OCI-LY7 (cell line): ENCODE results near the gene NDUFAF5. TPM values are rescaled to one million over a fixed set of nuclear protein-coding genes. Genes with fewer than 3 reads are reported as not detected.

Experiments
- BruUV-seq: library from RNA; stranded (reverse); fragments of 400-500 nt; replicated peaks from 2 replicates; lab custom pipeline; 2021; lab: Mats Ljungman, UMichigan
- CTCF ChIA-PET: fragments of 300-600 bp; sonication (Branson Sonifier 250); formaldehyde crosslinking; loops from one replicate; lab custom pipeline; 2022; ENCODE audit warnings: antibody characterized with exemption; ENCODE audit not compliant: unreplicated experiment; lab: Charles Lee
- POLR2A ChIA-PET: fragments of 300-600 bp; sonication (Branson Sonifier 250); formaldehyde crosslinking; loops from one replicate; lab custom pipeline; 2022; ENCODE audit warnings: antibody characterized with exemption; lab: Charles Lee
- DNase-seq: peaks from one replicate; pipeline ENCODE4 v3.0.0-alpha.2; 2015; ENCODE audit warnings: low spot score
- H2AFZ ChIP-seq: fragments of 200-600 bp; sonication (generic), shearing (Covaris generic); 2 replicates; pipeline ENCODE4 v1.6.1; 2014; ENCODE audit warnings: mild to moderate bottlenecking, antibody characterized with exemption, low read length, moderate library complexity
- H3K27ac ChIP-seq: fragments of 200-600 bp; sonication (generic); 2 replicates; pipeline ENCODE4 v1.5.1; 2014; ENCODE audit warnings: mixed run types, low read depth, mild to moderate bottlenecking, moderate library complexity, low read length, inconsistent platforms; ENCODE audit not compliant: poor library complexity, severe bottlenecking
- H3K36me3 ChIP-seq: fragments of 200-600 bp; sonication (generic); 2 replicates; pipeline ENCODE4 v1.6.1; 2014; ENCODE audit warnings: mild to moderate bottlenecking, antibody characterized with exemption, low read length, moderate library complexity, mixed read lengths; ENCODE audit not compliant: insufficient read depth
- H3K4me1 ChIP-seq: fragments of 200-600 bp; sonication (generic); 2 replicates; pipeline ENCODE4 v1.5.1; 2014; ENCODE audit warnings: mild to moderate bottlenecking, low read length; ENCODE audit not compliant: insufficient read depth, poor library complexity, severe bottlenecking
- H3K4me2 ChIP-seq: fragments of 200-600 bp; sonication (generic); 2 replicates; pipeline ENCODE4 v1.6.1; 2014; ENCODE audit warnings: mild to moderate bottlenecking, low read length
- H3K4me3 ChIP-seq: fragments of 200-600 bp; sonication (generic); 2 replicates; pipeline ENCODE4 v1.5.1; 2014; ENCODE audit warnings: mild to moderate bottlenecking, low read depth, low read length; ENCODE audit not compliant: poor library complexity, severe bottlenecking
- H3K79me2 ChIP-seq: fragments of 200-600 bp; sonication (generic); 2 replicates; pipeline ENCODE4 v1.6.1; 2016; ENCODE audit warnings: low read depth, mild to moderate bottlenecking, low read length, moderate library complexity, mixed read lengths; ENCODE audit not compliant: insufficient read depth
- H3K9me2 ChIP-seq: fragments of 200-600 bp; sonication (generic); 2 replicates; pipeline ENCODE4 v1.6.1; 2016; ENCODE audit warnings: mild to moderate bottlenecking, low read length, mixed read lengths; ENCODE audit not compliant: insufficient read depth
- H3K9me3 ChIP-seq: fragments of 200-600 bp; sonication (generic); 2 replicates; pipeline ENCODE4 v1.6.1; 2014; ENCODE audit warnings: mild to moderate bottlenecking, mixed run types, low read length, mixed read lengths
- H4K20me1 ChIP-seq: fragments of 200-600 bp; sonication (generic); 2 replicates; pipeline ENCODE4 v1.6.1; 2014; ENCODE audit warnings: mild to moderate bottlenecking, antibody characterized with exemption, low read length, moderate library complexity, mixed read lengths; ENCODE audit not compliant: insufficient read depth
- EZH2phosphoT487 ChIP-seq: fragments of 200-600 bp; sonication (generic); IDR thresholded peaks from 2 replicates; pipeline ENCODE4 v1.6.1; 2018; ENCODE audit warnings: low read depth, borderline replicate concordance, mild to moderate bottlenecking, mixed run types, antibody characterized with exemption, low read length, moderate library complexity, mixed read lengths
- intact Hi-C: fragments of 100-400 bp; cut with micrococcal nuclease; formaldehyde crosslinking; loops from one replicate; pipeline ENCODE4 v1.10.0; 2022; ENCODE audit not compliant: unreplicated experiment
- total RNA-seq, 2 experiments: library from RNA; depleted of rRNA in 1 of 2; stranded (reverse); fragments of >200 nt in 1 of 2; shearing (Covaris generic) in 1 of 2; gene quantifications; 2 replicates each; pipeline ENCODE4 v1.2.3, GENCODE V29; 2014 to 2022
- TF ChIP-seq, protein P1 (sequence below): fragments of 200-600 bp; sonication (generic); conservative IDR thresholded peaks from 2 replicates; pipeline ENCODE4 v1.5.1; 2014; ENCODE audit warnings: mild to moderate bottlenecking, antibody characterized with exemption, low read length, moderate library complexity, mixed read lengths

Gene NDUFAF5
- total RNA-seq, 2 experiments from 2014 or later = 27.3 to 35.4 TPM

DNA sequence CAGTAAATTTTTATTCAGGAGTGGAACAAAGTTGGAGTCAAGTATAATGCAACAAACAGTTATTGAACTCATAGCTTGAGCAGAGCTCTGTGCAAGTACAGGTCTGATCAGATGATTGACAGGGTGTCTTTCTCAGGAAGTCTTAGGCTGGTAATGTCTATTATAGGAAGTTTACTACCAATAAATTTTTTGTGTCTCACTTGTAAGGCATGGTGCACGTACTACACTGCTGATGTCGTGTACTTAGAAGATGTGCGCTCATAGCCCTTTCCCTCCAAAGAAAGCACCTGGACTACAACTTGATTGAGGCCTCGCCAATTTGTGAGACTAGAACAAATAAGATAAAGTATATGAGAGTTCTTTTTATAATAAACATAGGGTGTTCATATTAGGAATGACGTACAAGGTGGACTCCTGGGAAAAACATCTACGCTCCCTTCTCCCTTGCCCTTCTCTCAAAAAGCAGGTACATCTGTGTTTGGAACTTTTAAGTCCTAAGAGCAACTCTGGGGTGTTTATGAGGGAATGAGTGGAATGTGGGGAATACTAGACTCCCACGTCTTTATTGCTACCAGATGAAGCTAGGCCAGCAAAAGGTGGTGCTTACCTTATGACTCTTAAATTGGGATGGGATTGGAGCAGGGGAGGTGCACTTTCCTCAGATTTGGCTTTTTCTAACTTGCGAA lies 1.5 kb downstream of the NDUFAF5 start:
- peaks cover 15% of the 10 kb centered on the region; the same call in 1 of the 2 replicates for H4K20me1 ChIP-seq
- no peaks in the 10 kb centered on the region for H3K9me2 ChIP-seq
- TF ChIP-seq, protein P1, sequence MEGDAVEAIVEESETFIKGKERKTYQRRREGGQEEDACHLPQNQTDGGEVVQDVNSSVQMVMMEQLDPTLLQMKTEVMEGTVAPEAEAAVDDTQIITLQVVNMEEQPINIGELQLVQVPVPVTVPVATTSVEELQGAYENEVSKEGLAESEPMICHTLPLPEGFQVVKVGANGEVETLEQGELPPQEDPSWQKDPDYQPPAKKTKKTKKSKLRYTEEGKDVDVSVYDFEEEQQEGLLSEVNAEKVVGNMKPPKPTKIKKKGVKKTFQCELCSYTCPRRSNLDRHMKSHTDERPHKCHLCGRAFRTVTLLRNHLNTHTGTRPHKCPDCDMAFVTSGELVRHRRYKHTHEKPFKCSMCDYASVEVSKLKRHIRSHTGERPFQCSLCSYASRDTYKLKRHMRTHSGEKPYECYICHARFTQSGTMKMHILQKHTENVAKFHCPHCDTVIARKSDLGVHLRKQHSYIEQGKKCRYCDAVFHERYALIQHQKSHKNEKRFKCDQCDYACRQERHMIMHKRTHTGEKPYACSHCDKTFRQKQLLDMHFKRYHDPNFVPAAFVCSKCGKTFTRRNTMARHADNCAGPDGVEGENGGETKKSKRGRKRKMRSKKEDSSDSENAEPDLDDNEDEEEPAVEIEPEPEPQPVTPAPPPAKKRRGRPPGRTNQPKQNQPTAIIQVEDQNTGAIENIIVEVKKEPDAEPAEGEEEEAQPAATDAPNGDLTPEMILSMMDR = no peak
- no peak for TF ChIP-seq EZH2phosphoT487
- peak overlapping the region; percentile 90 for H3K4me3 ChIP-seq
- H3K79me2 ChIP-seq = peaks cover 65% of the 10 kb centered on the region
- peak overlapping the region; percentile 93 for H3K4me2 ChIP-seq
- no peak overlapping the region for H2AFZ ChIP-seq
- no peaks in the 10 kb centered on the region for H3K9me3 ChIP-seq
- ChIA-PET CTCF (no interaction called here), POLR2A (interaction anchor here (1.4 to 2.3 kb wide), 5 partner anchors 10 to 17 kb away, joined by 4 to 10 read pairs (median 5); no protein-coding TSS in a partner anchor)
- DNase-seq = no peak
- H3K4me1 ChIP-seq = peaks cover 27% of the 10 kb centered on the region
- no peak overlapping the region for H3K27ac ChIP-seq
- H3K36me3 ChIP-seq = peaks cover 58% of the 10 kb centered on the region
- intact Hi-C loops = loop anchor here (10.0 kb wide), 1 partner anchor 151 kb away; the partner anchor contains the start of gene TASP1
- no TSS peak for BruUV-seq

DNA sequence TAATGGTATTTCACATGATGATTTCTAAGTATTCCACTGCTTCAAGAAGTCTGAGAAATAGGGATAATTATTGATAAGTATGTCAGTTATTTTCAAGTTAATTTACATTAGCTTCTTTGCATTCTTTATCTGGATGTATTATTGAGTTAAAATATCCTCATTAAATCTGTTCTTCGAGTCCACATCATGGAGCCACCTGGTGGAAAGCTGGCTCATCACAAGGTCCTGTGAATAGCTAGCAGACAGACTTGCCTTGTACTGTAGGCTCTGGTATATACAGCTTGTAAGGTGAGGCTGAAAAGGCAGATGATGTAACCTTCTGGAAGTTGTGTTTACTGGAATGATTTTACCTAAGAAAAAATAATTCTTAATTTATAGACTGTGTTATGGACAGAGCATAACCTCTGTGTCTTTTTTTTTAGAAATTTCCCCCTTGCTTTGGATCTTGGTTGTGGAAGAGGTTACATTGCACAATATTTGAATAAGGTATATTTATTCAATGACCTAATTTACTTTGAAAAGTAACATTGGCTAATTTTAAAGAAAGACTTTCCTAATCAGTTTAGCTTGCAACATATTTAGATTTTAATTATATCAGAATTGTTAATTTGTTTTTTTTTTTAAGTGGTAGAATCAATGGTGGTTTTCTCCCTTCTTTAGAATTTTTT lies 3.5 kb downstream of the NDUFAF5 start:
- intact Hi-C loops = loop anchor here (10.0 kb wide), 1 partner anchor 154 kb away; the partner anchor contains the start of gene TASP1
- no peak overlapping the region for H3K4me3 ChIP-seq
- H3K36me3 ChIP-seq = peaks cover 61% of the 10 kb centered on the region
- ChIA-PET CTCF (interaction anchor here (0.6 to 0.7 kb wide), 3 partner anchors 9 to 1699 kb away, joined by 3 to 4 read pairs (median 3); no protein-coding TSS in a partner anchor), POLR2A (interaction anchor here (0.5 to 1.4 kb wide), 6 partner anchors 27 to 372 kb away, joined by 3 to 5 read pairs (median 3); no protein-coding TSS in a partner anchor)
- H3K4me1 ChIP-seq = peaks cover 26% of the 10 kb centered on the region
- no TSS peak for BruUV-seq
- DNase-seq = peak; percentile 67
- H2AFZ ChIP-seq = no peak overlapping the region
- peaks cover 15% of the 10 kb centered on the region; the same call in 1 of the 2 replicates for H4K20me1 ChIP-seq
- no peak overlapping the region for H3K27ac ChIP-seq
- peaks cover 52% of the 10 kb centered on the region for H3K79me2 ChIP-seq
- no peaks in the 10 kb centered on the region for H3K9me2 ChIP-seq
- H3K4me2 ChIP-seq = no peak overlapping the region
- TF ChIP-seq, protein P1 = peak; percentile 86
- TF ChIP-seq EZH2phosphoT487 = no peak
- H3K9me3 ChIP-seq = no peaks in the 10 kb centered on the region
